ENCODE results near the gene MFGE8.

Gene MFGE8

GRCh38 chr15:88873786-88874185 is 39.4 kb downstream of the MFGE8 start:
- no peak overlapping the region for H3K4ac ChIP-seq (ENCODE audit: low read depth, low read length)
- no peak overlapping the region for H3K4me2 ChIP-seq (ENCODE audit: low read length)
- H3K18ac ChIP-seq (ENCODE audit: low read length): no peak overlapping the region
- no peak overlapping the region for H2BK5ac ChIP-seq (ENCODE audit: low read length)
- no peak overlapping the region for H2BK15ac ChIP-seq (replicated peaks; ENCODE audit: low read depth)
- no CpG with 5 or more reads among the region's 13 CpGs for WGBS (ENCODE audit: extremely low coverage, insufficient coverage, low lambda C conversion rate)
- no peak overlapping the region for H3K4me3 ChIP-seq (ENCODE audit: low read length)
- no peaks in the 10 kb centered on the region for H3K79me1 ChIP-seq (ENCODE audit: low read length)
- H3K27me3 ChIP-seq (ENCODE audit: insufficient read depth, low read length, poor library complexity): no peaks in the 10 kb centered on the region
- H4K5ac ChIP-seq (ENCODE audit: low read length): no peak overlapping the region
- H3K4me1 ChIP-seq (ENCODE audit: control insufficient read depth, low read depth, low read length): no peaks in the 10 kb centered on the region
- H3K9ac ChIP-seq (ENCODE audit: low read length): no peak overlapping the region
- no peak overlapping the region for H2AK5ac ChIP-seq (ENCODE audit: low read length)
- DNase-seq: no peak
- no peak overlapping the region for H3K23ac ChIP-seq (ENCODE audit: low read length)
- no peak overlapping the region for H3K56ac ChIP-seq (ENCODE audit: low read length)
- no peak overlapping the region for H2BK120ac ChIP-seq (ENCODE audit: low read depth, low read length)
- H3K27ac ChIP-seq (ENCODE audit: low read depth, low read length): no peak overlapping the region
- H4K8ac ChIP-seq (ENCODE audit: low read depth, low read length): no peak overlapping the region
- no peaks in the 10 kb centered on the region for H3K36me3 ChIP-seq (ENCODE audit: control insufficient read depth, insufficient read depth, low read length)
- no peaks in the 10 kb centered on the region for H3K79me2 ChIP-seq (ENCODE audit: control insufficient read depth, insufficient read depth, low read length)

GRCh38 chr15:88872706-88873105 is 40.5 kb downstream of the MFGE8 start:
- Histone ChIP-seq H2BK15ac (replicated peaks; ENCODE audit: low read depth) (no peak overlapping the region), H3K79me2 (ENCODE audit: control insufficient read depth, insufficient read depth, low read length) (no peaks in the 10 kb centered on the region), H3K4me3 (ENCODE audit: low read length) (no peak overlapping the region), H3K18ac (ENCODE audit: low read length) (no peak overlapping the region), H2AK5ac (ENCODE audit: low read length) (no peak overlapping the region), H3K4me1 (ENCODE audit: control insufficient read depth, low read depth, low read length) (no peaks in the 10 kb centered on the region), H2BK120ac (ENCODE audit: low read depth, low read length) (no peak overlapping the region), H3K27ac (ENCODE audit: low read depth, low read length) (no peak overlapping the region), H3K56ac (ENCODE audit: low read length) (no peak overlapping the region), H3K9ac (ENCODE audit: low read length) (no peak overlapping the region), H3K4ac (ENCODE audit: low read depth, low read length) (no peak overlapping the region), H3K27me3 (ENCODE audit: insufficient read depth, low read length, poor library complexity) (no peaks in the 10 kb centered on the region), H3K79me1 (ENCODE audit: low read length) (no peaks in the 10 kb centered on the region), H3K23ac (ENCODE audit: low read length) (no peak overlapping the region), H2BK5ac (ENCODE audit: low read length) (no peak overlapping the region), H3K4me2 (ENCODE audit: low read length) (no peak overlapping the region), H4K8ac (ENCODE audit: low read depth, low read length) (no peak overlapping the region), H4K5ac (ENCODE audit: low read length) (no peak overlapping the region), H3K36me3 (ENCODE audit: control insufficient read depth, insufficient read depth, low read length) (no peaks in the 10 kb centered on the region)
- no peak for DNase-seq
- no CpG with 5 or more reads among the region's 9 CpGs for WGBS (ENCODE audit: extremely low coverage, insufficient coverage, low lambda C conversion rate)

GRCh38 chr15:88872106-88872505 is 41.1 kb downstream of the MFGE8 start:
- Histone ChIP-seq H3K36me3 (ENCODE audit: control insufficient read depth, insufficient read depth, low read length) (no peaks in the 10 kb centered on the region), H3K27me3 (ENCODE audit: insufficient read depth, low read length, poor library complexity) (no peaks in the 10 kb centered on the region), H3K4me3 (ENCODE audit: low read length) (no peak overlapping the region), H3K79me1 (ENCODE audit: low read length) (no peaks in the 10 kb centered on the region), H4K8ac (ENCODE audit: low read depth, low read length) (no peak overlapping the region), H2AK5ac (ENCODE audit: low read length) (no peak overlapping the region), H3K4ac (ENCODE audit: low read depth, low read length) (no peak overlapping the region), H2BK5ac (ENCODE audit: low read length) (no peak overlapping the region), H2BK15ac (replicated peaks; ENCODE audit: low read depth) (no peak overlapping the region), H3K56ac (ENCODE audit: low read length) (no peak overlapping the region), H3K79me2 (ENCODE audit: control insufficient read depth, insufficient read depth, low read length) (no peaks in the 10 kb centered on the region), H3K4me2 (ENCODE audit: low read length) (no peak overlapping the region), H4K5ac (ENCODE audit: low read length) (no peak overlapping the region), H3K4me1 (ENCODE audit: control insufficient read depth, low read depth, low read length) (no peaks in the 10 kb centered on the region), H2BK120ac (ENCODE audit: low read depth, low read length) (no peak overlapping the region), H3K18ac (ENCODE audit: low read length) (no peak overlapping the region), H3K23ac (ENCODE audit: low read length) (no peak overlapping the region), H3K9ac (ENCODE audit: low read length) (no peak overlapping the region), H3K27ac (ENCODE audit: low read depth, low read length) (no peak overlapping the region)
- DNase-seq: no peak
- WGBS (ENCODE audit: extremely low coverage, insufficient coverage, low lambda C conversion rate): no CpG with 5 or more reads among the region's 6 CpGs

- H3K79me2 ChIP-seq (ENCODE audit: control insufficient read depth, insufficient read depth, low read length): no peaks in the 10 kb centered on the region
- no peak overlapping the region for H2BK15ac ChIP-seq (replicated peaks; ENCODE audit: low read depth)
- no peak overlapping the region for H3K18ac ChIP-seq (ENCODE audit: low read length)
- no CpG with 5 or more reads among the region's 14 CpGs for whole genome bisulfite sequencing (ENCODE audit: extremely low coverage, insufficient coverage, low lambda C conversion rate)
- H3K27ac ChIP-seq (ENCODE audit: low read depth, low read length): no peak overlapping the region
- no peak overlapping the region for H3K9ac ChIP-seq (ENCODE audit: low read length)
- H4K8ac ChIP-seq (ENCODE audit: low read depth, low read length): no peak overlapping the region
- no peaks in the 10 kb centered on the region for H3K27me3 ChIP-seq (ENCODE audit: insufficient read depth, low read length, poor library complexity)
- no peaks in the 10 kb centered on the region for H3K36me3 ChIP-seq (ENCODE audit: control insufficient read depth, insufficient read depth, low read length)
- no peaks in the 10 kb centered on the region for H3K4me1 ChIP-seq (ENCODE audit: control insufficient read depth, low read depth, low read length)
- H2AK5ac ChIP-seq (ENCODE audit: low read length): no peak overlapping the region
- H3K4me2 ChIP-seq (ENCODE audit: low read length): no peak overlapping the region
- H3K4ac ChIP-seq (ENCODE audit: low read depth, low read length): no peak overlapping the region
- no peak for DNase-seq
- H3K4me3 ChIP-seq (ENCODE audit: low read length): no peak overlapping the region
- no peak overlapping the region for H3K56ac ChIP-seq (ENCODE audit: low read length)
- no peaks in the 10 kb centered on the region for H3K79me1 ChIP-seq (ENCODE audit: low read length)
- no peak overlapping the region for H2BK120ac ChIP-seq (ENCODE audit: low read depth, low read length)
- no peak overlapping the region for H4K5ac ChIP-seq (ENCODE audit: low read length)
- H2BK5ac ChIP-seq (ENCODE audit: low read length): no peak overlapping the region
- H3K23ac ChIP-seq (ENCODE audit: low read length): no peak overlapping the region
Observed at GRCh38 chr15:88871313-88871712, 41.9 kb downstream of the MFGE8 start.

- no peaks in the 10 kb centered on the region for H3K79me2 ChIP-seq (ENCODE audit: control insufficient read depth, insufficient read depth, low read length)
- H3K18ac ChIP-seq (ENCODE audit: low read length): no peak overlapping the region
- no peak overlapping the region for H4K5ac ChIP-seq (ENCODE audit: low read length)
- H3K27me3 ChIP-seq (ENCODE audit: insufficient read depth, low read length, poor library complexity): no peaks in the 10 kb centered on the region
- no peak overlapping the region for H2BK5ac ChIP-seq (ENCODE audit: low read length)
- H2BK15ac ChIP-seq (replicated peaks; ENCODE audit: low read depth): no peak overlapping the region
- no peak for DNase-seq
- no peak overlapping the region for H3K56ac ChIP-seq (ENCODE audit: low read length)
- no peaks in the 10 kb centered on the region for H3K4me1 ChIP-seq (ENCODE audit: control insufficient read depth, low read depth, low read length)
- no peak overlapping the region for H3K9ac ChIP-seq (ENCODE audit: low read length)
- H3K27ac ChIP-seq (ENCODE audit: low read depth, low read length): no peak overlapping the region
- no peaks in the 10 kb centered on the region for H3K79me1 ChIP-seq (ENCODE audit: low read length)
- H3K4ac ChIP-seq (ENCODE audit: low read depth, low read length): no peak overlapping the region
- no peak overlapping the region for H4K8ac ChIP-seq (ENCODE audit: low read depth, low read length)
- no CpG with 5 or more reads among the region's 10 CpGs for WGBS (ENCODE audit: extremely low coverage, insufficient coverage, low lambda C conversion rate)
- H3K23ac ChIP-seq (ENCODE audit: low read length): no peak overlapping the region
- no peak overlapping the region for H3K4me3 ChIP-seq (ENCODE audit: low read length)
- H2BK120ac ChIP-seq (ENCODE audit: low read depth, low read length): no peak overlapping the region
- H2AK5ac ChIP-seq (ENCODE audit: low read length): no peak overlapping the region
- H3K4me2 ChIP-seq (ENCODE audit: low read length): no peak overlapping the region
- H3K36me3 ChIP-seq (ENCODE audit: control insufficient read depth, insufficient read depth, low read length): no peaks in the 10 kb centered on the region
Observed at GRCh38 chr15:88866295-88866881, 46.8 kb downstream of the MFGE8 start.

- H3K36me3 ChIP-seq (ENCODE audit: control insufficient read depth, insufficient read depth, low read length): no peaks in the 10 kb centered on the region
- H4K8ac ChIP-seq (ENCODE audit: low read depth, low read length): no peak overlapping the region
- no peak overlapping the region for H3K18ac ChIP-seq (ENCODE audit: low read length)
- H3K4me3 ChIP-seq (ENCODE audit: low read length): no peak overlapping the region
- H3K27me3 ChIP-seq (ENCODE audit: insufficient read depth, low read length, poor library complexity): no peaks in the 10 kb centered on the region
- no peak overlapping the region for H3K4ac ChIP-seq (ENCODE audit: low read depth, low read length)
- H2BK120ac ChIP-seq (ENCODE audit: low read depth, low read length): no peak overlapping the region
- H3K23ac ChIP-seq (ENCODE audit: low read length): no peak overlapping the region
- no peak overlapping the region for H3K9ac ChIP-seq (ENCODE audit: low read length)
- H2AK5ac ChIP-seq (ENCODE audit: low read length): no peak overlapping the region
- no peak for DNase-seq
- no peak overlapping the region for H3K56ac ChIP-seq (ENCODE audit: low read length)
- no peak overlapping the region for H2BK15ac ChIP-seq (replicated peaks; ENCODE audit: low read depth)
- no peaks in the 10 kb centered on the region for H3K79me2 ChIP-seq (ENCODE audit: control insufficient read depth, insufficient read depth, low read length)
- H2BK5ac ChIP-seq (ENCODE audit: low read length): no peak overlapping the region
- no CpG with 5 or more reads among the region's 6 CpGs for WGBS (ENCODE audit: extremely low coverage, insufficient coverage, low lambda C conversion rate)
- no peaks in the 10 kb centered on the region for H3K79me1 ChIP-seq (ENCODE audit: low read length)
- no peaks in the 10 kb centered on the region for H3K4me1 ChIP-seq (ENCODE audit: control insufficient read depth, low read depth, low read length)
- H3K4me2 ChIP-seq (ENCODE audit: low read length): no peak overlapping the region
- no peak overlapping the region for H3K27ac ChIP-seq (ENCODE audit: low read depth, low read length)
- no peak overlapping the region for H4K5ac ChIP-seq (ENCODE audit: low read length)
Observed at GRCh38 chr15:88865498-88866099, 47.6 kb downstream of the MFGE8 start.
